Uterus (tissue), 4 donors: ENCODE data around the gene ST8SIA1. TPM values are rescaled to one million over a fixed set of nuclear protein-coding genes. Genes with fewer than 3 reads are reported as not detected.

Source experiments
- DNase-seq, 2 donors: peaks; one replicate each; pipeline ENCODE4 v3.0.0-alpha.2; 2019 to 2020
- H3K27ac ChIP-seq, 2 donors: fragments of 200-600 bp; sonication (generic); 1 replicate in 1 of 2; 2 replicates in 1 of 2; pipeline ENCODE4 v1.5.1; 2016 to 2018
- H3K27me3 ChIP-seq, 2 donors: fragments of 200-600 bp; sonication (generic); one replicate each; pipeline ENCODE4 v1.5.1; 2018 to 2019; ENCODE audit warnings: control low read depth in 1 of 2
- H3K36me3 ChIP-seq, 2 donors: fragments of 200-600 bp; sonication (generic); one replicate each; pipeline ENCODE4 v1.5.1; 2019; ENCODE audit warnings: control low read depth in 1 of 2
- H3K4me1 ChIP-seq, 2 donors: fragments of 200-600 bp; sonication (generic); one replicate each; pipeline ENCODE4 v1.5.1; 2018 to 2019; ENCODE audit warnings: control low read depth in 1 of 2
- H3K4me3 ChIP-seq, 2 donors: fragments of 200-600 bp; sonication (generic); 1 replicate in 1 of 2; 2 replicates in 1 of 2; pipeline ENCODE4 v1.5.1; 2018 to 2019; ENCODE audit warnings: mild to moderate bottlenecking in 1 of 2
- H3K9me3 ChIP-seq, 2 donors: fragments of 200-600 bp; sonication (generic); one replicate each; pipeline ENCODE4 v1.5.1; 2019; ENCODE audit warnings: control low read depth in 1 of 2
- CTCF ChIP-seq, 4 experiments: fragments of 200-600 bp in 2 of 4; fragments of 450-650 bp in 2 of 4; sonication (generic) in 2 of 4; IDR thresholded peaks; one replicate each; pipeline ENCODE4 v1.5.1; 2016 to 2019; ENCODE audit warnings: antibody characterized with exemption in 4 of 4, mild to moderate bottlenecking in 2 of 4, moderate library complexity in 1 of 4
- POLR2A ChIP-seq, 2 donors: fragments of 450-650 bp; IDR thresholded peaks; one replicate each; pipeline ENCODE4 v1.6.1; 2016; ENCODE audit warnings: antibody characterized with exemption in 2 of 2, mild to moderate bottlenecking in 1 of 2, moderate library complexity in 1 of 2
- intact Hi-C: fragments of 100-400 bp; cut with DNase I; formaldehyde crosslinking; loops from one replicate; pipeline ENCODE4 v1.15.1; 2023; ENCODE audit warnings: low total_unique reads
- total RNA-seq, 4 donors: library from RNA; depleted of rRNA in 3 of 4; stranded (reverse); fragments of >200 nt in 3 of 4; gene quantifications; one replicate each; pipeline versions ENCODE4 v1.1.0 to v1.2.4, GENCODE V29; 2014 to 2023
- donor health status: DM: yes; HTN: yes; CAD: no.

Gene ST8SIA1
- total RNA-seq, 4 donors from 2014 or later: 7.8 to 14.6 (median 9.9) TPM

GRCh38 chr12:22229652-22230279 lies 104.7 kb downstream of the ST8SIA1 start:
- no peak for TF ChIP-seq CTCF (IDR thresholded peaks at IDR 0.05)
- no peak for TF ChIP-seq POLR2A (IDR thresholded peaks at IDR 0.05)
- no peak overlapping the region for H3K27ac ChIP-seq
- DNase-seq: no peak
- H3K27me3 ChIP-seq: no peaks in the 10 kb centered on the region
- no peak overlapping the region for H3K4me3 ChIP-seq
- intact Hi-C loops: no loop called here
- no peaks in the 10 kb centered on the region for H3K9me3 ChIP-seq
- no peaks in the 10 kb centered on the region for H3K36me3 ChIP-seq
- no peaks in the 10 kb centered on the region for H3K4me1 ChIP-seq

GRCh38 chr12:22228022-22228875 lies 106.3 kb downstream of the ST8SIA1 start:
- Histone ChIP-seq H3K4me1 (no peaks in the 10 kb centered on the region), H3K9me3 (no peaks in the 10 kb centered on the region), H3K27me3 (no peaks in the 10 kb centered on the region), H3K4me3 (no peak overlapping the region), H3K36me3 (no peaks in the 10 kb centered on the region), H3K27ac (no peak overlapping the region)
- TF ChIP-seq POLR2A (IDR thresholded peaks at IDR 0.05) (no peak), CTCF (IDR thresholded peaks at IDR 0.05) (no peak)
- no peak for DNase-seq
- intact Hi-C loops: no loop called here

- no peak for TF ChIP-seq CTCF (IDR thresholded peaks at IDR 0.05)
- no peak for TF ChIP-seq POLR2A (IDR thresholded peaks at IDR 0.05)
- no peak for DNase-seq
Measured at GRCh38 chr12:22223356-22223755, 111.2 kb downstream of the ST8SIA1 start.

GRCh38 chr12:22217556-22217955 lies 117.0 kb downstream of the ST8SIA1 start:
- Histone ChIP-seq H3K9me3 (no peaks in the 10 kb centered on the region), H3K27ac (no peak overlapping the region), H3K36me3 (no peaks in the 10 kb centered on the region), H3K4me1 (no peaks in the 10 kb centered on the region), H3K27me3 (no peaks in the 10 kb centered on the region), H3K4me3 (no peak overlapping the region)
- TF ChIP-seq POLR2A (IDR thresholded peaks at IDR 0.05) (no peak), CTCF (IDR thresholded peaks at IDR 0.05) (no peak)
- DNase-seq: no peak
- intact Hi-C loops: no loop called here

More at GRCh38 chr12:22223356-22223755, 111.2 kb downstream of the ST8SIA1 start:
- no peak overlapping the region for H3K27ac ChIP-seq
- H3K4me3 ChIP-seq: no peak overlapping the region
- intact Hi-C loops: no loop called here
- no peaks in the 10 kb centered on the region for H3K27me3 ChIP-seq
- no peaks in the 10 kb centered on the region for H3K4me1 ChIP-seq
- H3K9me3 ChIP-seq: no peaks in the 10 kb centered on the region
- no peaks in the 10 kb centered on the region for H3K36me3 ChIP-seq
